HG03135 (cell line): ENCODE data around the gene KBTBD7.
"Not testable (repeated sequence)": the region's sequence is repeated elsewhere in the genome, so short reads cannot be mapped to it uniquely, and the experiment has no call there.

ENCODE experiments used
- ATAC-seq: cut with Tn5 transposase; IDR thresholded peaks from one replicate; pipeline ENCODE4 v1.9.1; 2021; ENCODE audit warnings: mild to moderate bottlenecking, moderate library complexity; ENCODE audit not compliant: unreplicated experiment

Gene KBTBD7

DNA sequence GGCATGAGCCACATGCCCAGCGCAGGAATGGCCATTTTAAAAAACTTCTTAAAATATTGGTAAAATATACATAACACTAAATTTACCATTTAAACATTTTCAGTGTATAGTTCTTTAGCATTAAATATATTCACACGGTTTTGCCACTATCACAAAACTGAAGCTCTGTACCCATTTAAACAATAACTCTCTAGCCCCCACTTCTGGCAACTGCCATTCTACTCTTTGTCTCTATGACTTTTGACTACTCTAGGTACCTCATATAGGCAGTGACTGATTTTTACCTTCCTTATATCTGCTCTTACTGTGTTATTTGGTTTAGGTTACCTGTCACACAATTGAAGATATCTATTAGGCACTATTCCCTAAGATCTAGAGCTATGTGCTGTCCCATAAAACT lies 2.3 kb upstream of the KBTBD7 start:
- ATAC-seq = no peak

GRCh38 chr13:41196011-41196410 lies 1.6 kb upstream of the KBTBD7 start:
- ATAC-seq = no peak

DNA sequence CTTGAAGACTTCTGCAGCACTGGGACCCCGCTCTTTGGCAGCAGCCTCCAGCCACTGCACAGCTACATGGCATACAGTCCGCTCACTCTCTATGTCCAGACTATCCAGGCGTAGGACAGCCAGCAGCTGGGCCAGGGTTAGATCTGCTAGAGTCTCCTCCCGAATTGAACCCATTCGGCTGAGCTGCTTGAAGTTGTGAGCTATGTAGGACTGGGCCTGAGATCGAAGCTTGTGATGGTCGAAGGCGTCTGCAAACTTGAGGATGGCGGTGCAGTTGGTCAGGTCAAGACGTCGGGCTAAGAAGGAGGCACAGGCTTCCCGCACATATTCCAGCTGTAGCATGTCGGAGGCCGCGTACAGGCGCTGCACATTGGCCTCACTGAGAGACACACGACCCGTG lies 900 bp downstream of the KBTBD7 start:
- no peak for ATAC-seq

DNA sequence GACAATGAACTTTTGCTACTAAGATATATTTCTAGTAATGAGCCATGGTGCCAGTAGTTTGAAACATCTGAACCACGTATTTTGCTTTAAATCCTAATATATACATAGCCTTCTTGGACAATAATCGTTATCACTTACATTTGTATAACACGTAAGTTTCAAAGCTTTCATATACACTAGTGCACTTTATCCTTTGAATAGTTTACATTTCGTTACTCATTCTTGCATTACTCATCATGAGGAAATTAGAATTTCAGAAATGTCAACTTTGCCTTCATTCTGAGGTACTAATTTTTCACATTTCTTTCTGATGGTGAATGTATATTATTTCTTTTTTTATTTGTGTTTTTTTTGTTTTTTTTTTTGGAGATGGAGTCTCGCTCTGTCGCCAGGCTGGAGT lies 5.8 kb downstream of the KBTBD7 start:
- ATAC-seq = no peak

- ATAC-seq = no peak
Measured at GRCh38 chr13:41186481-41186880, 7.9 kb downstream of the KBTBD7 start.

DNA sequence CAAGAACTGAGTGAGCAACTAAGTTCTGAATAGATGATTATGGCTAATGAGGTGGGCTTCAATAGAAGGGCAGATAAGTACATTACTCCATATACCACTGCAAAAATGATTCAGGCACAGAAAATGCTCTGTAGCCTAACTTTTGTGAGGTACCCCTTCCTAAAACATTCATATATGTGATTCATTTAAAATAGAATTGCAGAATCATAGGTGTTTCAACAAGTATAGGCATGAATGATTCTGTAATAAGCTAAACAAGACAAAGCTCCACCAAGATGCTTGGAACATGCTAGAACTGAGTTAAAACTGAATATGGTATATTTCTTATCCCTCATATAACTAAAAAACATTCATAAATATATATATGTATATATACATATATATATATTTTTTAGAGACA lies 12.1 kb downstream of the KBTBD7 start:
- ATAC-seq = no peak

GRCh38 chr13:41179593-41180250 lies 14.6 kb downstream of the KBTBD7 start:
- no peak for ATAC-seq

GRCh38 chr13:41178040-41178439 lies 16.3 kb downstream of the KBTBD7 start:
- ATAC-seq = no peak

GRCh38 chr13:41177616-41178015 lies 16.8 kb downstream of the KBTBD7 start:
- no peak for ATAC-seq

- ATAC-seq = not testable (repeated sequence)
Measured at GRCh38 chr13:41175576-41175975, 18.8 kb downstream of the KBTBD7 start.

GRCh38 chr13:41162151-41162550 lies 32.2 kb downstream of the KBTBD7 start:
- no peak for ATAC-seq

DNA sequence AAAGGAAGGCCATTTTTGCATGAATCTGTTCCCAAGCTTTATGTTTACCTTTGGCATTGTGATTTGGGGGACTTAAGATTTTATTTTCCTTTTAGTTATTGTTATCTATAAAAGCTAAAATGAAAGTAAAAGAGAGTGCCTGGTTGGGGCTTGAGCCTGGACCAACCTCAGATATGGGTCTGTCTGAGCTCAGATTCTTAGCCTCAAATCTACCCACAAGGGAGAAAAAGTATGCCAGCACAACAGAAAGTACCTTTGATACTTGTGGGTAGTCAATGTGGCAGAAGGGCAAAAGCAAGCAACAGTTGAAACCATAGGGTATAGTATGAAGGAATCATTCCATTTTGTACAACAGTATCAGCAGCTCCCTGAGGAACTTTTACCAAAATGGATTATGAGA lies 35.2 kb downstream of the KBTBD7 start:
- no peak for ATAC-seq

- no peak for ATAC-seq
Measured at GRCh38 chr13:41157048-41157717, 37.2 kb downstream of the KBTBD7 start.

DNA sequence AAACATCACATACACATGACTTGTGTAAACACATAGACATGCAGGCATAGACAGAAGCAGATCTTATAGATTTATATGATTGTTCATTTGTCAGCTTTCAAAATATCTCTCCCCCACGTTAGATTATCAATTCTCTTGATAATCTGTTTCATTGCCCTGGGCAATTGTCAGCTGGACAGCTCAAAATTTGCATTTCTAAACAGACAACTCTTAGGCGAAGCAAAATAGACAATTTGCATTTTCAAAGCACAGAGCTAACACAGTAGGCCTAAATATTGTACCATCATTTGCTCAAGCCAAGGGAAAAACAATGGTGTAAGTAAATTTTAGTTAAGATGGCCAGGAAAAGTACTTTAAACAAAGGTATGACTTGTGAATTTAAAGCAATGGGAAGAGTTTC lies 37.7 kb downstream of the KBTBD7 start:
- no peak for ATAC-seq

GRCh38 chr13:41154042-41154441 lies 40.3 kb downstream of the KBTBD7 start:
- no peak for ATAC-seq

DNA sequence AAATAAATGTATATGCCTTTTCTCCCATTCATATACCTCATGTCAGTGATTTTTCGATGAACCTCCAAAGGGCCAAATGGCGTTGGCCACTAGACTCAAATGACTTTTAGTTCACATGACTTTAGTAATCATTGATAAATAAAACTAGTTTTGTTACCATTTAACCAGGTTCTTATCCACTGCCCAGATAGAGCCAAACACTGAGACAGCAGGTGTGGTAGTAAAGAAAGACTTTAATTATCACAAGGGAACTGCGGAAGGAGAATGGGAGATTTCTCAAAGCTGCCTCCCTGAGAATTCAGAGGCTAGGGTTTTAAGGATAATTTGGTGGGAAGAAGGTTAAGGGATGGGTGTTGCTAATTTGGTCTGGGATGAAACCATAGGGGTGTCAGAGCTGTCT lies 42.4 kb downstream of the KBTBD7 start:
- ATAC-seq = no peak

GRCh38 chr13:41150058-41150457 lies 44.3 kb downstream of the KBTBD7 start:
- no peak for ATAC-seq

GRCh38 chr13:41148419-41149283 lies 45.7 kb downstream of the KBTBD7 start:
- ATAC-seq = no peak

GRCh38 chr13:41145136-41145908 lies 49.0 kb downstream of the KBTBD7 start:
- no peak for ATAC-seq

DNA sequence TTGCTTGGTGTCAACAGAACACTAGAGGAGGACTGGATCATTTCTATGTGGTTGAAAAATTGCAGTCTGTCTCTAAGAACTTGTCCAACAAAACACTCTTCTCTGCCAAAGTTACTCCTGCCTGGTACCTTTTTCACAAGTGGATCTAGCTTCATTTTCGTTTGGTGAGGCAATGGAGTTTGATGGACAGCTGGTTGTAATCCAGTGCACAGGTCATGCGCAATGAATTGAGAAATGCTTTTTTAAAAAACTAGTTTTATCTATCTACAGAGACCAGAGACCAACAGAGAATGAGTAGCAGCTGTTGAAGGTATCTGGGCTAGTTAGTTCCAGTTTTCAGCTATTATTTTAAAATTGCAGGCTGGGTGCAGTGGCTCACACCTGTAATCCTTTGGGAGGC lies 49.8 kb downstream of the KBTBD7 start:
- no peak for ATAC-seq
